Measurements from ENCODE around the gene CUX1.
"Not testable (repeated sequence)": the region's sequence is repeated elsewhere in the genome, so short reads cannot be mapped to it uniquely, and the experiment has no call there.

The CUX1 gene

DNA sequence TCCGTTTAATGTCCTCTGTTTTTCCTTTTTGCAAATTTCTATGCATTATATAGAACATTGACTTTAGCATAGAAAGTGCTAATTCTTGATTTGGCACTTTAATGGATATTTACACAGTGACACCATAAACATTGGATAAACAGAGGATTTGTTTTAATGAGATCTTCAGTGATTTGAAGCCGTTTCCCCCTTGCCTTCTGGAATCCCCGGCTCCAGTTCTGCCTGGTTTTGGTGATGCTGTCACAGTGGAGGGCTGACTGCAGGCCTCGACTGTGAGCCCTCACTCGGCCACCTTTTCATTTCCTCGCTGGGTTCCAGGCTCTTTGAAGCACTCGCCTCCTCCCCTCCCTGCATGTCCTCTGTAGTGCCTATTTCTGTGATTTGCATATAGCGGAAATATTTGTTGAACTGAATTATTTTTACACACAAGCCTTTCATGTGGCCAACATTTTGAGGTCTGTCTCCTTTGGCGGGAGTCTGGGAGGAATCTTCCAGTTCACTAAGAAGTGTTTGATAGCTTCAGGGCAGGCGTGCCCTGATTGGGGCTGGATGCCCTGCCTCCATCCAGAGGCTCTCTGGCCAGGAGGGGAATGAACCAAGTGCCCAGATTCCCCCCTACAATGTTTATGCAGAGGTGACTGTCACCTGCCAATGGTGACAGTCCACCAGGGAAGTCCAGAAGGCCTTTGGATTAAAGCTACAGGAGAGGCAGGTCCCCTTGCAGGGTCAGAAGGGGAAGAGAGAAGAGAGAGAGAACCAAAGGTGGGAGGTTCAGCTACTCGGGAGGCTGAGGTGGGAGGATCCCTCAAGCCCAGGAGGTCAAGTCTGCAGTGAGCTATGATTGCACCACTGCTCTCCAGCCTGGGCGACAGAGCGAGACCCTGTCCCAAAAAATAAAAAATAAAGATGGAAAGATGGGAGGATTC lies 67.5 kb downstream of the CUX1 start:
- Histone ChIP-seq H3K9ac (no peak overlapping the region), H3K4me1 (ENCODE audit: low read depth, poor library complexity, severe bottlenecking) (no peaks in the 10 kb centered on the region), H3K4me2 (no peak overlapping the region), H3K27me3 (ENCODE audit: insufficient read depth, low read depth) (no peaks in the 10 kb centered on the region), H3K4me3 (IDR thresholded peaks at IDR 0.05; ENCODE audit: insufficient read depth, low read depth, low read length) (no peak overlapping the region), H2AFZ (ENCODE audit: low read depth) (no peak overlapping the region), H3K36me3 (ENCODE audit: insufficient read depth) (no peaks in the 10 kb centered on the region), H3K27ac (no peak overlapping the region), H4K20me1 (ENCODE audit: insufficient read depth) (no peaks in the 10 kb centered on the region), H3K79me2 (ENCODE audit: insufficient read depth, low read depth) (no peaks in the 10 kb centered on the region; the same call in 1 of the 2 replicates)
- TF ChIP-seq, protein P1, sequence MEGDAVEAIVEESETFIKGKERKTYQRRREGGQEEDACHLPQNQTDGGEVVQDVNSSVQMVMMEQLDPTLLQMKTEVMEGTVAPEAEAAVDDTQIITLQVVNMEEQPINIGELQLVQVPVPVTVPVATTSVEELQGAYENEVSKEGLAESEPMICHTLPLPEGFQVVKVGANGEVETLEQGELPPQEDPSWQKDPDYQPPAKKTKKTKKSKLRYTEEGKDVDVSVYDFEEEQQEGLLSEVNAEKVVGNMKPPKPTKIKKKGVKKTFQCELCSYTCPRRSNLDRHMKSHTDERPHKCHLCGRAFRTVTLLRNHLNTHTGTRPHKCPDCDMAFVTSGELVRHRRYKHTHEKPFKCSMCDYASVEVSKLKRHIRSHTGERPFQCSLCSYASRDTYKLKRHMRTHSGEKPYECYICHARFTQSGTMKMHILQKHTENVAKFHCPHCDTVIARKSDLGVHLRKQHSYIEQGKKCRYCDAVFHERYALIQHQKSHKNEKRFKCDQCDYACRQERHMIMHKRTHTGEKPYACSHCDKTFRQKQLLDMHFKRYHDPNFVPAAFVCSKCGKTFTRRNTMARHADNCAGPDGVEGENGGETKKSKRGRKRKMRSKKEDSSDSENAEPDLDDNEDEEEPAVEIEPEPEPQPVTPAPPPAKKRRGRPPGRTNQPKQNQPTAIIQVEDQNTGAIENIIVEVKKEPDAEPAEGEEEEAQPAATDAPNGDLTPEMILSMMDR (conservative IDR thresholded peaks at IDR 0.05; ENCODE audit: low read depth, low read length) = no peak

- H3K4me1 ChIP-seq (ENCODE audit: low read depth, poor library complexity, severe bottlenecking) = no peaks in the 10 kb centered on the region
- H3K79me2 ChIP-seq (ENCODE audit: insufficient read depth, low read depth) = no peaks in the 10 kb centered on the region; the same call in 1 of the 2 replicates
- H3K9ac ChIP-seq = no peak overlapping the region
- H2AFZ ChIP-seq (ENCODE audit: low read depth) = no peak overlapping the region
- no peaks in the 10 kb centered on the region for H3K27me3 ChIP-seq (ENCODE audit: insufficient read depth, low read depth)
- H4K20me1 ChIP-seq (ENCODE audit: insufficient read depth) = no peaks in the 10 kb centered on the region
- H3K4me3 ChIP-seq (IDR thresholded peaks at IDR 0.05; ENCODE audit: insufficient read depth, low read depth, low read length) = no peak overlapping the region
- no peak overlapping the region for H3K4me2 ChIP-seq
- TF ChIP-seq, protein P1 (conservative IDR thresholded peaks at IDR 0.05; ENCODE audit: low read depth, low read length) = no peak
- no peaks in the 10 kb centered on the region for H3K36me3 ChIP-seq (ENCODE audit: insufficient read depth)
- no peak overlapping the region for H3K27ac ChIP-seq
Observed at GRCh38 chr7:101885597-101885955, 68.2 kb downstream of the CUX1 start.

DNA sequence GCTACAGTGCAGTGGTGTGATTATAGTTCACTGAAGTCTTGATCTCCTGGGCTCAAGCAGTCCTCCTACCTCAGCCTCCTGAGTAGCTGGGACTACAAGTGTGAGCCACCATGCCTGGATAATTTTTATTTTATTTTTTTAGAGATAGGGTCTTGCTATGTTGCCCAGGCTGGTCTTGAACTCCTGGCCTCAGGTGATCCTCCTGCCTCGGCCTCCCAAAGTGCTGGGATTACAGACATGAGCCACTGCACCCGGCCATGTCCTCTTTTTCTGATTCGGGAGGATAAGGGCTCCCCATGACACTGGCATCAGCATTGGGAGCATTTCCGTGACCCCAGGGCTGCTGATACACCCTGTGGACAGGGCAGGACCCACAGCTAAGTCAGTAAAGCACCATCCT lies 69.9 kb downstream of the CUX1 start:
- H3K36me3 ChIP-seq (ENCODE audit: insufficient read depth); H3K79me2 ChIP-seq (ENCODE audit: insufficient read depth, low read depth); H2AFZ ChIP-seq (ENCODE audit: low read depth); H3K4me3 ChIP-seq (IDR thresholded peaks at IDR 0.05; ENCODE audit: insufficient read depth, low read depth, low read length); H4K20me1 ChIP-seq (ENCODE audit: insufficient read depth); H3K27me3 ChIP-seq (ENCODE audit: insufficient read depth, low read depth); H3K4me2 ChIP-seq; H3K4me1 ChIP-seq (ENCODE audit: low read depth, poor library complexity, severe bottlenecking); H3K27ac ChIP-seq; H3K9ac ChIP-seq: not testable (repeated sequence)

DNA sequence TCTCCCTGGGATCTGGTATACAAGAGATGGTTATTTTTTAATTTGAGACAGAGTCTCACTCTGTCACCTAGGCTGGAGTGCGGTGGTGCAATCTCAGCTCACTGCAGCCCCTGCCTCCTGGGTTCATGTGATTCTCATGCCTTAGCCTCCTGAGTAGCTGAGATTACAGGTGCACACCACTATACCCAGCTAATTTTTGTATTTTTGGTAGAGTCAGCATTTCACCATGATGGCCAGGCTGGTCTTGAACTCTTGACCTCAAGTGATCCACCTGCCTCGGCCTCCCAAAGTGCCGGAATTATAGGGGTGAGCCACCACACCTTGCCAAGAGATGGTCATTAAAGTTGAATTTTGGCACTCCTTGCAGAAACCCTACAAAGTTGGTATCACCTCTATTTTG lies 71.1 kb downstream of the CUX1 start:
- H2AFZ ChIP-seq (ENCODE audit: low read depth); H3K36me3 ChIP-seq (ENCODE audit: insufficient read depth); H3K4me2 ChIP-seq; H3K79me2 ChIP-seq (ENCODE audit: insufficient read depth, low read depth); H3K9ac ChIP-seq; H3K4me1 ChIP-seq (ENCODE audit: low read depth, poor library complexity, severe bottlenecking); H3K4me3 ChIP-seq (IDR thresholded peaks at IDR 0.05; ENCODE audit: insufficient read depth, low read depth, low read length); H3K27me3 ChIP-seq (ENCODE audit: insufficient read depth, low read depth); H3K27ac ChIP-seq; H4K20me1 ChIP-seq (ENCODE audit: insufficient read depth): not testable (repeated sequence)

GRCh38 chr7:101890749-101891523 lies 73.5 kb downstream of the CUX1 start:
- Histone ChIP-seq H4K20me1 (ENCODE audit: insufficient read depth) (no peaks in the 10 kb centered on the region), H3K4me1 (ENCODE audit: low read depth, poor library complexity, severe bottlenecking) (no peaks in the 10 kb centered on the region), H2AFZ (ENCODE audit: low read depth) (no peak overlapping the region), H3K9ac (no peak overlapping the region), H3K79me2 (ENCODE audit: insufficient read depth, low read depth) (peaks cover 11% of the 10 kb centered on the region; the same call in 1 of the 2 replicates), H3K4me3 (IDR thresholded peaks at IDR 0.05; ENCODE audit: insufficient read depth, low read depth, low read length) (no peak overlapping the region), H3K4me2 (no peak overlapping the region), H3K27me3 (ENCODE audit: insufficient read depth, low read depth) (no peaks in the 10 kb centered on the region), H3K27ac (no peak overlapping the region), H3K36me3 (ENCODE audit: insufficient read depth) (no peaks in the 10 kb centered on the region)
- TF ChIP-seq, protein P1 (conservative IDR thresholded peaks at IDR 0.05; ENCODE audit: low read depth, low read length) = no peak

All from KMS-11 (cell line).